Caco-2 (cell line): ENCODE results near the gene FGG. TPM values are rescaled to one million over a fixed set of nuclear protein-coding genes. Genes with fewer than 3 reads are reported as not detected.

Source experiments
- BruUV-seq: library from RNA; stranded (reverse); fragments of 400-500 nt; replicated peaks from 2 replicates; lab custom pipeline; 2021; lab: Mats Ljungman, UMichigan
- CTCF ChIA-PET: fragments of 300-600 bp; sonication (Branson Sonifier 250); formaldehyde crosslinking; loops from one replicate; lab custom pipeline; 2022; ENCODE audit warnings: antibody characterized with exemption; lab: Charles Lee
- POLR2A ChIA-PET: fragments of 300-600 bp; sonication (Branson Sonifier 250); formaldehyde crosslinking; loops from one replicate; lab custom pipeline; 2022; ENCODE audit warnings: antibody characterized with exemption; lab: Charles Lee
- DNase-seq, 2 experiments: peaks; one replicate each; pipeline versions ENCODE4 v3.0.0 to v3.0.0-alpha.2; 2020 to 2022
- H3K27me3 ChIP-seq: replicated peaks from 2 replicates; pipeline ENCODE4 v1.6.0; 2011; ENCODE audit warnings: low read length; ENCODE audit not compliant: control insufficient read depth, insufficient read depth
- H3K36me3 ChIP-seq: 2 replicates; pipeline ENCODE4 v1.5.1; 2011; ENCODE audit warnings: low read length; ENCODE audit not compliant: control insufficient read depth, insufficient read depth
- H3K4me1 ChIP-seq: fragments of 250-450 bp; sonication (Bioruptor Pico); 2 replicates; pipeline ENCODE4 v1.5.1; 2020; ENCODE audit warnings: mild to moderate bottlenecking
- H3K4me3 ChIP-seq: 2 replicates; pipeline ENCODE4 v1.5.1; 2011; ENCODE audit warnings: low read depth, mild to moderate bottlenecking, control low read depth, low read length
- H3K9me3 ChIP-seq: fragments of 250-450 bp; sonication (Bioruptor Pico); 2 replicates; pipeline ENCODE4 v1.5.1; 2020; ENCODE audit warnings: mild to moderate bottlenecking, moderate library complexity
- H3K27ac Mint-ChIP-seq: one replicate; pipeline ENCODE4 v1.8.0; 2022; ENCODE audit warnings: mixed read lengths; ENCODE audit not compliant: unreplicated experiment
- H3K27me3 Mint-ChIP-seq: one replicate; pipeline ENCODE4 v1.8.0; 2022; ENCODE audit warnings: mixed read lengths; ENCODE audit not compliant: insufficient read depth, unreplicated experiment
- H3K36me3 Mint-ChIP-seq: one replicate; pipeline ENCODE4 v1.8.0; 2022; ENCODE audit warnings: mild to moderate bottlenecking, mixed read lengths; ENCODE audit not compliant: insufficient read depth, unreplicated experiment
- H3K4me1 Mint-ChIP-seq: one replicate; pipeline ENCODE4 v1.8.0; 2022; ENCODE audit warnings: low read depth, mixed read lengths; ENCODE audit not compliant: unreplicated experiment
- H3K4me3 Mint-ChIP-seq: one replicate; pipeline ENCODE4 v1.8.0; 2022; ENCODE audit warnings: mild to moderate bottlenecking, moderate library complexity, mixed read lengths; ENCODE audit not compliant: unreplicated experiment
- H3K9me3 Mint-ChIP-seq: one replicate; pipeline ENCODE4 v1.8.0; 2022; ENCODE audit warnings: mixed read lengths; ENCODE audit not compliant: unreplicated experiment
- CTCF ChIP-seq, 2 experiments: fragments of 200-600 bp in 1 of 2; IDR thresholded peaks; 1 replicate in 1 of 2; 2 replicates in 1 of 2; pipeline versions ENCODE4 v1.5.1 to v1.8.0; 2011 to 2022; ENCODE audit warnings: antibody characterized with exemption in 1 of 2, control low read depth in 1 of 2, inconsistent platforms in 1 of 2, low read depth in 1 of 2, low read length in 1 of 2, mild to moderate bottlenecking in 1 of 2, moderate library complexity in 1 of 2; ENCODE audit not compliant: insufficient read depth in 1 of 2, severe bottlenecking in 1 of 2, unreplicated experiment in 1 of 2
- intact Hi-C: fragments of 100-400 bp; cut with micrococcal nuclease; formaldehyde crosslinking; loops from one replicate; pipeline ENCODE4 v1.10.0; 2022; ENCODE audit not compliant: unreplicated experiment
- total RNA-seq: library from RNA; stranded (reverse); gene quantifications from 2 replicates; pipeline ENCODE4 v1.2.3, GENCODE V29; 2022

Gene FGG
- total RNA-seq, 1 experiment from 2014 or later = 121 TPM

GRCh38 chr4:154565704-154566103 is 46.8 kb downstream of the FGG start:
- Histone ChIP-seq H3K27me3 (no peaks in the 10 kb centered on the region), H3K36me3 (no peaks in the 10 kb centered on the region), H3K4me1 (peaks cover 25% of the 10 kb centered on the region), H3K9me3 (no peaks in the 10 kb centered on the region), H3K4me3 (no peak overlapping the region)
- Mint-ChIP-seq H3K4me3 (no peak overlapping the region), H3K9me3 (no peaks in the 10 kb centered on the region), H3K4me1 (peaks cover 5% of the 10 kb centered on the region), H3K36me3 (no peaks in the 10 kb centered on the region), H3K27me3 (no peaks in the 10 kb centered on the region), H3K27ac (no peak overlapping the region)
- no TSS peak for BruUV-seq
- CTCF ChIA-PET = no interaction called here
- TF ChIP-seq CTCF (IDR thresholded peaks at IDR 0.05; ENCODE audit: insufficient read depth in 1 of 2, low read depth in 1 of 2, low read length in 1 of 2, severe bottlenecking in 1 of 2, unreplicated experiment in 1 of 2) = no peak
- no peak for DNase-seq
- POLR2A ChIA-PET = no interaction called here
- intact Hi-C loops = no loop called here

GRCh38 chr4:154564311-154564710 is 48.1 kb downstream of the FGG start:
- Histone ChIP-seq H3K27me3 (no peaks in the 10 kb centered on the region), H3K4me1 (peaks cover 37% of the 10 kb centered on the region), H3K9me3 (no peaks in the 10 kb centered on the region), H3K4me3 (no peak overlapping the region), H3K36me3 (no peaks in the 10 kb centered on the region)
- Mint-ChIP-seq H3K4me3 (no peak overlapping the region), H3K9me3 (no peaks in the 10 kb centered on the region), H3K36me3 (no peaks in the 10 kb centered on the region), H3K27me3 (no peaks in the 10 kb centered on the region), H3K4me1 (peaks cover 19% of the 10 kb centered on the region), H3K27ac (no peak overlapping the region)
- POLR2A ChIA-PET = no interaction called here
- intact Hi-C loops = no loop called here
- DNase-seq = no peak
- BruUV-seq = no TSS peak
- no peak for TF ChIP-seq CTCF (IDR thresholded peaks at IDR 0.05; ENCODE audit: insufficient read depth in 1 of 2, low read depth in 1 of 2, low read length in 1 of 2, severe bottlenecking in 1 of 2, unreplicated experiment in 1 of 2)
- CTCF ChIA-PET = interaction anchor here (1.3 kb wide), 1 partner anchor 54 kb away, joined by 4 read pairs; no protein-coding TSS in a partner anchor

GRCh38 chr4:154562697-154563254 is 49.7 kb downstream of the FGG start, which contains the start of gene FGB:
TSS of gene FGB (plus strand) at chr4:154563011. CDS start at chr4:154563019, 8 bp downstream.
- Mint-ChIP-seq H3K9me3 (no peaks in the 10 kb centered on the region), H3K4me1 (peaks cover 22% of the 10 kb centered on the region), H3K36me3 (no peaks in the 10 kb centered on the region), H3K27me3 (no peaks in the 10 kb centered on the region), H3K4me3 (no peak within 1 kb of the TSS), H3K27ac (no peak within 1 kb of the TSS)
- CTCF ChIA-PET = interaction anchor here (0.8 to 1.2 kb wide), 2 partner anchors 28 to 56 kb away, joined by 4 read pairs; partner anchors contain the start of gene FGA
- Histone ChIP-seq H3K4me1 (peaks cover 37% of the 10 kb centered on the region), H3K36me3 (no peaks in the 10 kb centered on the region), H3K9me3 (no peaks in the 10 kb centered on the region), H3K27me3 (no peaks in the 10 kb centered on the region), H3K4me3 (peak within 1 kb of the TSS; percentile 16)
- BruUV-seq = no TSS peak
- intact Hi-C loops = no loop called here
- DNase-seq = no peak
- TF ChIP-seq CTCF (IDR thresholded peaks at IDR 0.05; ENCODE audit: insufficient read depth in 1 of 2, low read depth in 1 of 2, low read length in 1 of 2, severe bottlenecking in 1 of 2, unreplicated experiment in 1 of 2) = no peak
- POLR2A ChIA-PET = no interaction called here
